Left ventricle myocardium inferior (tissue), 1 donor: ENCODE measurements around the gene LUZP2. TPM values are rescaled to one million over a fixed set of nuclear protein-coding genes. Genes with fewer than 3 reads are reported as not detected.

Source experiments
- DNase-seq: peaks from one replicate; pipeline ENCODE4 v3.0.0-alpha.2; 2020
- H3K27ac ChIP-seq: fragments of 200-600 bp; replicated peaks from 2 replicates; pipeline ENCODE4 v1.8.0; 2021
- H3K27me3 ChIP-seq: fragments of 200-600 bp; 2 replicates; pipeline ENCODE4 v1.8.0; 2021; ENCODE audit warnings: low read depth
- H3K36me3 ChIP-seq: fragments of 200-600 bp; 2 replicates; pipeline ENCODE4 v1.8.0; 2021
- H3K4me1 ChIP-seq: fragments of 200-600 bp; 2 replicates; pipeline ENCODE4 v1.8.0; 2021
- H3K4me3 ChIP-seq: fragments of 200-600 bp; 2 replicates; pipeline ENCODE4 v1.8.0; 2021; ENCODE audit warnings: mild to moderate bottlenecking, moderate library complexity
- H3K9me3 ChIP-seq: fragments of 200-600 bp; replicated peaks from 2 replicates; pipeline ENCODE4 v1.8.0; 2021
- intact Hi-C: fragments of 100-400 bp; cut with micrococcal nuclease; formaldehyde crosslinking; loops from one replicate; pipeline ENCODE4 v1.11.0; 2022
- total RNA-seq: library from RNA; stranded (reverse); fragmentation: NEBNext Ultra II Directional; extraction: Animal tissue kit (Norgen Biotek cat#: 25700); gene quantifications from one replicate; pipeline ENCODE4 v1.2.1, GENCODE V29; 2021
- TF ChIP-seq, protein P1 (sequence below): fragments of 200-600 bp; IDR thresholded peaks from 2 replicates; pipeline ENCODE4 v1.8.0; 2021; ENCODE audit warnings: antibody characterized with exemption, mild to moderate bottlenecking, borderline replicate concordance
- donor health status: DM: no; HTN: yes; CAD: no; lungs with severe emphysema.

LUZP2 gene
- total RNA-seq, 1 donor from 2014 or later = not detected

GRCh38 chr11:24872186-24872585 lies 375.3 kb downstream of the LUZP2 start:
- intact Hi-C loops = no loop called here

DNA sequence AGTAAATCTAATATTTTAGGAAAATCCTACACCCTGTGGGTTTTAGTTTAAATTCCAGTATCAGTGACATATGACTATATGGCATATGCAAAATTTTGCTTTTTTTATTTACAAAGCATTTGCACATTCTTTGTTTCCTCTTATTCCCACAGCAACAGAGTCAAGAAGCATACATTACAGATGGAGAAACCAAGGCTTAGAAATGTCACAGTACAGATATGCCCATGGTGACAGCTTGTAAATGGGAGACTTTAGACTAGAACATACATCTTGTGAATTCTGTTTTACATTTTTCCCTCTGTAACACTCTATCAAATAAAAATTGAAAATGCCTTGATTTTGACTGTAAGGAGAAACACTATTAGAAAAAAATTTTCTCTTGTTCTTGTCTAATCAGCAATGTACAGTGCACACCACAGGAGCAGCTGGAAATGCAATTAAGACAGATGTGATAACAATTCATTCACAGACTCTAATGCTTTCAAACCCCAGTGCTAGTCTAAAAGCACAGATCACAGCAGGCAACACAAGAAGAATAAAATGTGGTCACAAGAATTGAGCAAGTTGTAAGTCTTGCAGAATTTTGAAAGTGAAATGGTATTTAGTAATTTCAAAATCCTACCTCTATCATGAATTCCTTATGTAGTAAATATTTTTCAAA lies 375.9 kb downstream of the LUZP2 start:
- H3K9me3 ChIP-seq = peaks cover 9% of the 10 kb centered on the region
- H3K4me3 ChIP-seq = no peak overlapping the region
- H3K27me3 ChIP-seq = no peaks in the 10 kb centered on the region
- no peaks in the 10 kb centered on the region for H3K36me3 ChIP-seq
- no peak overlapping the region for H3K27ac ChIP-seq
- no peaks in the 10 kb centered on the region for H3K4me1 ChIP-seq
- TF ChIP-seq, protein P1, sequence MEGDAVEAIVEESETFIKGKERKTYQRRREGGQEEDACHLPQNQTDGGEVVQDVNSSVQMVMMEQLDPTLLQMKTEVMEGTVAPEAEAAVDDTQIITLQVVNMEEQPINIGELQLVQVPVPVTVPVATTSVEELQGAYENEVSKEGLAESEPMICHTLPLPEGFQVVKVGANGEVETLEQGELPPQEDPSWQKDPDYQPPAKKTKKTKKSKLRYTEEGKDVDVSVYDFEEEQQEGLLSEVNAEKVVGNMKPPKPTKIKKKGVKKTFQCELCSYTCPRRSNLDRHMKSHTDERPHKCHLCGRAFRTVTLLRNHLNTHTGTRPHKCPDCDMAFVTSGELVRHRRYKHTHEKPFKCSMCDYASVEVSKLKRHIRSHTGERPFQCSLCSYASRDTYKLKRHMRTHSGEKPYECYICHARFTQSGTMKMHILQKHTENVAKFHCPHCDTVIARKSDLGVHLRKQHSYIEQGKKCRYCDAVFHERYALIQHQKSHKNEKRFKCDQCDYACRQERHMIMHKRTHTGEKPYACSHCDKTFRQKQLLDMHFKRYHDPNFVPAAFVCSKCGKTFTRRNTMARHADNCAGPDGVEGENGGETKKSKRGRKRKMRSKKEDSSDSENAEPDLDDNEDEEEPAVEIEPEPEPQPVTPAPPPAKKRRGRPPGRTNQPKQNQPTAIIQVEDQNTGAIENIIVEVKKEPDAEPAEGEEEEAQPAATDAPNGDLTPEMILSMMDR = no peak
- intact Hi-C loops = no loop called here
- no peak for DNase-seq

More at GRCh38 chr11:24872186-24872585, 375.3 kb downstream of the LUZP2 start:
- Histone ChIP-seq H3K4me1 (no peaks in the 10 kb centered on the region), H3K27ac (no peak overlapping the region), H3K36me3 (no peaks in the 10 kb centered on the region), H3K9me3 (peaks cover 6% of the 10 kb centered on the region), H3K4me3 (no peak overlapping the region), H3K27me3 (no peaks in the 10 kb centered on the region)
- no peak for DNase-seq
- TF ChIP-seq, protein P1 = no peak

DNA sequence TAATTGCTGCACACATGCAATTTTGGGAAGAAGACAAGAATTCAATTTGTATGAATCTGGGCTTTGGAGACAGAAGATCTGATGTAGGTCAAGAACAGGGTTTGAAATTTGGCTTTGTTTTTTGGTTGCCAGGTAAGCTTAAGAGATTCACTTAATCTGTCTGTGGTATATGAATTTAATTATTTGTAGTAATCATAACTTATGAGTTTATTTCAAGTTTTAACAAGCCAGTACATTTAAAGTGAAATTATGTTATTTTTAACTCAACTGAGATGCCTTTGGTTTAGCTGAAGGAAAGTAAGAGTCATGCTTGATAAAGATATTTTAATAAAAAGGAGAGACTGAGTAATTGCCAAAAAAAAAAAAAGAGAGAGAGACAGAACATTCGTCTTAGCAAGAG lies 384.1 kb downstream of the LUZP2 start:
- Histone ChIP-seq H3K4me3 (no peak overlapping the region), H3K27ac (no peak overlapping the region), H3K4me1 (no peaks in the 10 kb centered on the region), H3K9me3 (peaks cover 9% of the 10 kb centered on the region), H3K27me3 (no peaks in the 10 kb centered on the region), H3K36me3 (no peaks in the 10 kb centered on the region)
- TF ChIP-seq, protein P1 = no peak
- intact Hi-C loops = no loop called here
- no peak for DNase-seq

GRCh38 chr11:24885580-24886173 lies 388.8 kb downstream of the LUZP2 start:
- intact Hi-C loops = no loop called here
- H3K4me1 ChIP-seq = no peaks in the 10 kb centered on the region
- H3K36me3 ChIP-seq = no peaks in the 10 kb centered on the region
- H3K9me3 ChIP-seq = no peaks in the 10 kb centered on the region
- no peak overlapping the region for H3K27ac ChIP-seq
- TF ChIP-seq, protein P1 = no peak
- no peaks in the 10 kb centered on the region for H3K27me3 ChIP-seq
- no peak for DNase-seq
- no peak overlapping the region for H3K4me3 ChIP-seq

- H3K36me3 ChIP-seq = no peaks in the 10 kb centered on the region
- no peak overlapping the region for H3K27ac ChIP-seq
- intact Hi-C loops = no loop called here
- DNase-seq = no peak
- TF ChIP-seq, protein P1 = no peak
- no peaks in the 10 kb centered on the region for H3K27me3 ChIP-seq
- no peaks in the 10 kb centered on the region for H3K9me3 ChIP-seq
- H3K4me1 ChIP-seq = no peaks in the 10 kb centered on the region
- no peak overlapping the region for H3K4me3 ChIP-seq
Observed at GRCh38 chr11:24886880-24887619, 390.2 kb downstream of the LUZP2 start.
